Measurements from ENCODE around the gene TNFRSF1B. TPM values are rescaled to one million over a fixed set of nuclear protein-coding genes. Genes with fewer than 3 reads are reported as not detected.

TNFRSF1B gene
- polyA plus RNA-seq, 1 donor (not counting 4 experiments of a cell fraction or from before 2014, with no cell fraction given): 0.04 TPM

DNA sequence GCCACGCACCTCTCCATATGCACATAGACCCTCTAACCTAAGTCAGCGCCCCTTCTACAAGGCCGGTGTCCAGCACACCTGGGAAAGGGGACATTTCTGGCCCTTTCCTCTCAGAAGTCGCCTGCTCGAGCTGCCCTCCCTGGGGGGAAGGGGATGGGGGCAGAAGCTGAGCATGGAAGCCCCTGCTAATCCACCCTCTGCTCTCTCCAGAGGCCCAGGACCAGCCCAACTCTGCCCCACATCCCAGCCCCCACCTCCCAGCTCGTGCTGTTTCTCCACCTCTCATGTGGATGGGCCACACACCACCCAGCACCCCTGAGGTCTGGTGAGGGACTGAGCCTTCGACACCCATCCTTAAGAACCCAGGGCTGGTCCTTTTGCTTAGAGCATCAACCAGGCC is 14.8 kb downstream of the TNFRSF1B start:
- Histone ChIP-seq H3K9me3 (ENCODE audit: control insufficient read depth, low read depth, low read length) (no peaks in the 10 kb centered on the region), H3K79me2 (ENCODE audit: control insufficient read depth, insufficient read depth, low read length) (no peaks in the 10 kb centered on the region), H3K9me1 (ENCODE audit: control insufficient read depth, extremely low read depth, insufficient read depth, low read length) (no peaks in the 10 kb centered on the region), H3K4me1 (ENCODE audit: control insufficient read depth, extremely low read depth, insufficient read depth, low read length) (no peaks in the 10 kb centered on the region), H3K27me3 (ENCODE audit: control insufficient read depth, extremely low read depth, insufficient read depth, low read length) (peaks cover 24% of the 10 kb centered on the region), H4K20me1 (ENCODE audit: control insufficient read depth, extremely low read depth, insufficient read depth, low read length) (no peaks in the 10 kb centered on the region), H3K27ac (ENCODE audit: control insufficient read depth, insufficient read depth, low read length) (no peak overlapping the region), H3K9ac (ENCODE audit: control insufficient read depth, extremely low read depth, insufficient read depth, low read length) (no peak overlapping the region), H3K36me3 (ENCODE audit: control insufficient read depth in 2 of 2, extremely low read depth in 1 of 2, insufficient read depth in 2 of 2, low read length in 2 of 2) (no peaks in the 10 kb centered on the region), H3K4me2 (ENCODE audit: control insufficient read depth, extremely low read depth, insufficient read depth, low read depth, low read length) (no peak overlapping the region), H3K4me3 (ENCODE audit: control insufficient read depth in 2 of 3, extremely low read depth in 1 of 3, insufficient read depth in 2 of 3, low read depth in 1 of 3, low read length in 3 of 3) (no peak overlapping the region), H2AFZ (ENCODE audit: control insufficient read depth, low read length) (no peak overlapping the region)
- no peak for TF ChIP-seq EZH2 (IDR thresholded peaks at IDR 0.05; ENCODE audit: low read length)
- TF ChIP-seq, protein P1, sequence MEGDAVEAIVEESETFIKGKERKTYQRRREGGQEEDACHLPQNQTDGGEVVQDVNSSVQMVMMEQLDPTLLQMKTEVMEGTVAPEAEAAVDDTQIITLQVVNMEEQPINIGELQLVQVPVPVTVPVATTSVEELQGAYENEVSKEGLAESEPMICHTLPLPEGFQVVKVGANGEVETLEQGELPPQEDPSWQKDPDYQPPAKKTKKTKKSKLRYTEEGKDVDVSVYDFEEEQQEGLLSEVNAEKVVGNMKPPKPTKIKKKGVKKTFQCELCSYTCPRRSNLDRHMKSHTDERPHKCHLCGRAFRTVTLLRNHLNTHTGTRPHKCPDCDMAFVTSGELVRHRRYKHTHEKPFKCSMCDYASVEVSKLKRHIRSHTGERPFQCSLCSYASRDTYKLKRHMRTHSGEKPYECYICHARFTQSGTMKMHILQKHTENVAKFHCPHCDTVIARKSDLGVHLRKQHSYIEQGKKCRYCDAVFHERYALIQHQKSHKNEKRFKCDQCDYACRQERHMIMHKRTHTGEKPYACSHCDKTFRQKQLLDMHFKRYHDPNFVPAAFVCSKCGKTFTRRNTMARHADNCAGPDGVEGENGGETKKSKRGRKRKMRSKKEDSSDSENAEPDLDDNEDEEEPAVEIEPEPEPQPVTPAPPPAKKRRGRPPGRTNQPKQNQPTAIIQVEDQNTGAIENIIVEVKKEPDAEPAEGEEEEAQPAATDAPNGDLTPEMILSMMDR (optimal IDR thresholded peaks at IDR 0.05 in 1 of 3, IDR thresholded peaks at IDR 0.05 in 1 of 3, conservative IDR thresholded peaks at IDR 0.05 in 1 of 3; ENCODE audit: extremely low read depth in 1 of 3, insufficient read depth in 2 of 3, low read length in 3 of 3): no peak
- FAIRE-seq (no peak), DNase-seq (ENCODE audit: low read depth, low spot score) (no peak)
- dilution Hi-C loops (cut with MboI; ENCODE audit: extremely low pct_ligation_motif_present, low sequenced_read_pairs): no loop called here

DNA sequence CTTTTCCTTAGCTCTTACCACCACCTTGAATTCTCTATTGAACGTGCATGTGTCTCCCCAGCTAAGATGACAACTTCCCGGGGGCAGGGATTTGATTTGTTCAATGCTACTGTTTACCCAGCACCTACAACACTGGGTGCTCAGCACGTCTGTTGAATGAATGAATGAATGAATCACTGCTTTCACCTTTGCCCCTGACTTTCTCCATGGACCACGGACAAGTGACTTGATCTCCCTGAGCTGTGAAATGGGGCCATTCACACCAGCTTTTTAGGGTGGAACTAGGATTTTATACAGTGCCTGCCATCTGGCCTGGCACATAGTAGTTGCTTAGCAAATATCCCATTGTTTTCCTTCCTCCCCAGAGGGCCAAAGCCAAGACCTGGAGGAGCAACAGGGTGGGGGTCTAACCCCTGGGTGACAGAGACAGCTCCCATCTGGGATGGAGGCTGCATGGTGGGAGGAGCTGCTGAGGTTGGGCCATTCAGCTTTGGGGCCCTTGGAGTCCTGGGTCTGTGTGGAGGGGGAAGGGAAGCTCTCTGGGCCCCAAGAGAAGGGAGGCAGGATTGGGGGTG is 15.7 kb downstream of the TNFRSF1B start:
- H3K27me3 ChIP-seq (ENCODE audit: control insufficient read depth, extremely low read depth, insufficient read depth, low read length): peaks cover 27% of the 10 kb centered on the region
- H3K4me1 ChIP-seq (ENCODE audit: control insufficient read depth, extremely low read depth, insufficient read depth, low read length): no peaks in the 10 kb centered on the region
- FAIRE-seq (no peak), DNase-seq (ENCODE audit: low read depth, low spot score) (no peak)
- no peaks in the 10 kb centered on the region for H4K20me1 ChIP-seq (ENCODE audit: control insufficient read depth, extremely low read depth, insufficient read depth, low read length)
- no peak for TF ChIP-seq EZH2 (IDR thresholded peaks at IDR 0.05; ENCODE audit: low read length)
- TF ChIP-seq, protein P1 (optimal IDR thresholded peaks at IDR 0.05 in 1 of 3, IDR thresholded peaks at IDR 0.05 in 1 of 3, conservative IDR thresholded peaks at IDR 0.05 in 1 of 3; ENCODE audit: extremely low read depth in 1 of 3, insufficient read depth in 2 of 3, low read length in 3 of 3): no peak
- H3K9me1 ChIP-seq (ENCODE audit: control insufficient read depth, extremely low read depth, insufficient read depth, low read length): no peaks in the 10 kb centered on the region
- H3K4me3 ChIP-seq (ENCODE audit: control insufficient read depth in 2 of 3, extremely low read depth in 1 of 3, insufficient read depth in 2 of 3, low read depth in 1 of 3, low read length in 3 of 3): no peak overlapping the region
- no peak overlapping the region for H3K4me2 ChIP-seq (ENCODE audit: control insufficient read depth, extremely low read depth, insufficient read depth, low read depth, low read length)
- no peak overlapping the region for H2AFZ ChIP-seq (ENCODE audit: control insufficient read depth, low read length)
- dilution Hi-C loops (cut with MboI; ENCODE audit: extremely low pct_ligation_motif_present, low sequenced_read_pairs): no loop called here
- no peaks in the 10 kb centered on the region for H3K36me3 ChIP-seq (ENCODE audit: control insufficient read depth in 2 of 2, extremely low read depth in 1 of 2, insufficient read depth in 2 of 2, low read length in 2 of 2)
- no peaks in the 10 kb centered on the region for H3K79me2 ChIP-seq (ENCODE audit: control insufficient read depth, insufficient read depth, low read length)
- H3K9ac ChIP-seq (ENCODE audit: control insufficient read depth, extremely low read depth, insufficient read depth, low read length): no peak overlapping the region
- no peaks in the 10 kb centered on the region for H3K9me3 ChIP-seq (ENCODE audit: control insufficient read depth, low read depth, low read length)
- no peak overlapping the region for H3K27ac ChIP-seq (ENCODE audit: control insufficient read depth, insufficient read depth, low read length)

Measured in keratinocyte (primary cell).